GM12872 (cell line): ENCODE data around the gene INSC.

Experiments used
- CTCF ChIP-seq: IDR thresholded peaks from 3 replicates; pipeline ENCODE4 v1.5.1; 2011; ENCODE audit warnings: low read depth, mild to moderate bottlenecking, low read length, moderate library complexity; ENCODE audit not compliant: insufficient read depth

Gene INSC

GRCh38 chr11:15113381-15113780 is 1.3 kb upstream of the INSC start:
- TF ChIP-seq CTCF: no peak

- no peak for TF ChIP-seq CTCF
Measured at GRCh38 chr11:15115686-15116085, 963 bp downstream of the INSC start.

- TF ChIP-seq CTCF: no peak
Measured at GRCh38 chr11:15117751-15118150, 3.0 kb downstream of the INSC start.

GRCh38 chr11:15118431-15118830 is 3.7 kb downstream of the INSC start:
- no peak for TF ChIP-seq CTCF

GRCh38 chr11:15119352-15119751 is 4.6 kb downstream of the INSC start:
- no peak for TF ChIP-seq CTCF

GRCh38 chr11:15119826-15120225 is 5.1 kb downstream of the INSC start:
- TF ChIP-seq CTCF: no peak

GRCh38 chr11:15123849-15124248 is 9.1 kb downstream of the INSC start:
- no peak for TF ChIP-seq CTCF

- no peak for TF ChIP-seq CTCF
Measured at GRCh38 chr11:15124528-15124927, 9.8 kb downstream of the INSC start.
